ENCODE results near the gene JCHAIN.
"Not testable (repeated sequence)": the region's sequence is repeated elsewhere in the genome, so short reads cannot be mapped to it uniquely, and the experiment has no call there.

JCHAIN gene

DNA sequence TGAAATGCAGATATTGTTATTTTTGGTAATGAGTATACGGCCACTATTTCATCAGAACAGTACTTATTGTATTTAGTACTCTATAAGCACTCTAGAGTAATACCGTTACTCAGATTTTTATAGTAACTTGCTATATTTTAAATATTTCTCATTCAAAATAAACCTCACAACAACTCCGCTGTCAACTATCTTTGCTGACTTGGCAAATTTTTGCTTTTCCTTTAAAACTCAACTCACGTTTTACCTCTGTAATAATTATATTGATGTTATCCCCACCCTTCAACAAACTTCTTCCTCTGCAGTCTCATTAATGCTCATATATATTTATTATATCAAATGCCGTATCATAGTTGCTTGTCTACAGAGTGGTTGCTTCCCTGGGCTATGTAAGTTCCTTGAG, 9.0 kb downstream of the JCHAIN start:
- H3K18ac ChIP-seq (ENCODE audit: low read length), result no peak overlapping the region
- H4K91ac ChIP-seq (ENCODE audit: low read depth, low read length, poor library complexity), result no peak overlapping the region
- H4K8ac ChIP-seq (ENCODE audit: low read depth, low read length), result no peak overlapping the region
- H3K9ac ChIP-seq (ENCODE audit: low read depth, low read length, poor library complexity), result no peak overlapping the region
- H2AK5ac ChIP-seq (ENCODE audit: low read depth, low read length), result no peak overlapping the region
- WGBS, 2 donors (ENCODE audit: extremely low coverage in 2 of 2, insufficient read length in 2 of 2, insufficient replicate concordance in 1 of 2), result 100% methylated on average over 1 of the region's 5 CpGs; no CpG with 5 or more reads in 1 of the 2 donors
- no peaks in the 10 kb centered on the region for H3K27me3 ChIP-seq (ENCODE audit: control insufficient read depth in 3 of 3, insufficient read depth in 3 of 3, low read depth in 1 of 3, low read length in 3 of 3)
- DNase-seq (ENCODE audit: low spot score), result no peak
- H3K36me3 ChIP-seq (replicated peaks in 1 of 2; ENCODE audit: control insufficient read depth in 2 of 2, insufficient read depth in 2 of 2, low read length in 2 of 2), result no peaks in the 10 kb centered on the region
- H3K4ac ChIP-seq (ENCODE audit: low read length), result no peak overlapping the region
- no peaks in the 10 kb centered on the region for H3K4me1 ChIP-seq (ENCODE audit: control insufficient read depth in 2 of 2, insufficient read depth in 1 of 2, low read depth in 1 of 2, low read length in 2 of 2)
- H3K79me1 ChIP-seq (ENCODE audit: low read depth, low read length), result no peaks in the 10 kb centered on the region
- H3K27ac ChIP-seq (replicated peaks; ENCODE audit: low read length), result no peak overlapping the region
- no peak overlapping the region for H3K4me2 ChIP-seq (ENCODE audit: insufficient read depth, low read length, poor library complexity, severe bottlenecking)
- no peak overlapping the region for H3K14ac ChIP-seq (ENCODE audit: low read length)
- no peak overlapping the region for H3K23ac ChIP-seq (ENCODE audit: low read depth, low read length, poor library complexity)
- H2AFZ ChIP-seq (ENCODE audit: low read length), result no peak overlapping the region
- H3K9me3 ChIP-seq (replicated peaks in 1 of 2; ENCODE audit: control insufficient read depth in 2 of 2, insufficient read depth in 1 of 2, low read depth in 1 of 2, low read length in 2 of 2), result no peaks in the 10 kb centered on the region
- H2BK120ac ChIP-seq (ENCODE audit: low read depth, low read length), result no peak overlapping the region
- H2BK15ac ChIP-seq (ENCODE audit: low read length), result no peak overlapping the region
- H3K4me3 ChIP-seq (ENCODE audit: low read length in 2 of 2), result no peak overlapping the region
- H2BK12ac ChIP-seq (ENCODE audit: low read length), result no peak overlapping the region
- no peak overlapping the region for H2BK5ac ChIP-seq (ENCODE audit: low read length)

DNA sequence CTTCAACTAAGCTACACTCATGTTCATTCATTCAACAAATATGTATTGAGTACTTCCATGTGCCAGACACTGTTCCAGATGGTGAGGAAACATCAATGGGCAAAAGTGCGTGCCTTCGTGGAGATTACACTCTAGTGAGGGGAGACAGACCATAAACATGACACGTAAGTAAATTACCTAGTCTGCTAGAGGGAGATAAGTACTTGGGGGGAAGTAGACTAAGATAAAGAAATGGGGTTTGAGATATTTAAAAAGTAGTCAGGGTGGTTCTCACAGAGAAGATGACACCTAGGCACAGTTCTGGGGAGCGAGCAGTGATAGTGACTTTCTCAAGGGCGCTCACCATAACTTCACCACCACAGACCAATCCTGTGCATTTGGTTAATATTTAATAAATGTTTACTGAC, 11.7 kb downstream of the JCHAIN start:
- H2AFZ ChIP-seq (ENCODE audit: low read length), result no peak overlapping the region

DNA sequence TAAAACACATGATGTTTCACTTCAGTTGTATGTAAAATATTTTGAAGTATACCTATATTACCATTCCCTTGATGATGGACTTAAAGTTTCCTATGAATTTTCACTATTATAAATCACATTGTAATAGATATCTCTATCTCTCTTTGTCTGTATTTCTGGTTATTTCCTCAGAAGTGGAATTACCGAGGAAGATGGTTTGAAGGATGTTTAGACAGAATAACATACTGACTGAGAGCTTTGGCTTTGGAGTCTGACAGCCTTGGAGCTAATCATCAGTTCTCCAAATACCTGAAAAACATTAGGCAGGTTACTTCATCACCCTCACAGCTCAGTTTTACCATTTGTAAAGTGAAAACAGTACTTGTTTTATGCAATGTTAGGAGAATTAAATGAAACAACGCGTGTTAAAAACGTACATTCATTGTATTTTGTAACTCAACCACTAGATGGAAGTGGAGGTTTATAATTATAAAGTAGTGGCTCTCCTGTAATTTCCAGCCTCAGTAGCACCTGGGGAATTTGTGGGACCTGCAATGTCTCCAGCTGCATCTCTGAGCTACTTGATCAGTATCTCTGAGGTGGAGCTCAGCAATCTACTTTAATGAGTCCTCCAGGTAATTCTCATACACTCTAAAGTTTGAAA, 14.3 kb downstream of the JCHAIN start:
- no peak overlapping the region for H2AK5ac ChIP-seq (ENCODE audit: low read depth, low read length)
- no peaks in the 10 kb centered on the region for H3K36me3 ChIP-seq (replicated peaks in 1 of 2; ENCODE audit: control insufficient read depth in 2 of 2, insufficient read depth in 2 of 2, low read length in 2 of 2)
- no peaks in the 10 kb centered on the region for H3K79me1 ChIP-seq (ENCODE audit: low read depth, low read length)
- H4K8ac ChIP-seq (ENCODE audit: low read depth, low read length), result no peak overlapping the region
- no peak overlapping the region for H2BK5ac ChIP-seq (ENCODE audit: low read length)
- H4K91ac ChIP-seq (ENCODE audit: low read depth, low read length, poor library complexity), result no peak overlapping the region
- H3K4me3 ChIP-seq (ENCODE audit: low read length in 2 of 2), result no peak overlapping the region
- H3K4ac ChIP-seq (ENCODE audit: low read length), result no peak overlapping the region
- peak overlapping the region; percentile 73 for H2AFZ ChIP-seq (ENCODE audit: low read length)
- peaks cover 0 to 3% (median 0%) of the 10 kb centered on the region in 3 experiments for H3K27me3 ChIP-seq (ENCODE audit: control insufficient read depth in 3 of 3, insufficient read depth in 3 of 3, low read depth in 1 of 3, low read length in 3 of 3)
- H3K9ac ChIP-seq (ENCODE audit: low read depth, low read length, poor library complexity), result no peak overlapping the region
- H3K23ac ChIP-seq (ENCODE audit: low read depth, low read length, poor library complexity), result no peak overlapping the region
- WGBS, 2 donors (ENCODE audit: extremely low coverage in 2 of 2, insufficient read length in 2 of 2, insufficient replicate concordance in 1 of 2), result no CpG with 5 or more reads among the region's 4 CpGs
- H3K18ac ChIP-seq (ENCODE audit: low read length), result no peak overlapping the region
- H3K4me1 ChIP-seq (ENCODE audit: control insufficient read depth in 2 of 2, insufficient read depth in 1 of 2, low read depth in 1 of 2, low read length in 2 of 2), result no peaks in the 10 kb centered on the region
- no peak overlapping the region for H3K4me2 ChIP-seq (ENCODE audit: insufficient read depth, low read length, poor library complexity, severe bottlenecking)
- no peak overlapping the region for H3K14ac ChIP-seq (ENCODE audit: low read length)
- DNase-seq (ENCODE audit: low spot score), result peak; percentile 1
- H2BK15ac ChIP-seq (ENCODE audit: low read length), result no peak overlapping the region
- no peaks in the 10 kb centered on the region for H3K9me3 ChIP-seq (replicated peaks in 1 of 2; ENCODE audit: control insufficient read depth in 2 of 2, insufficient read depth in 1 of 2, low read depth in 1 of 2, low read length in 2 of 2)
- H2BK12ac ChIP-seq (ENCODE audit: low read length), result no peak overlapping the region
- H2BK120ac ChIP-seq (ENCODE audit: low read depth, low read length), result no peak overlapping the region
- H3K27ac ChIP-seq (replicated peaks; ENCODE audit: low read length), result no peak overlapping the region

More for the DNA sequence above, 11.7 kb downstream of the JCHAIN start:
- no CpG with 5 or more reads among the region's 5 CpGs for WGBS, 2 donors (ENCODE audit: extremely low coverage in 2 of 2, insufficient read length in 2 of 2, insufficient replicate concordance in 1 of 2)
- Histone ChIP-seq H3K27ac (replicated peaks; ENCODE audit: low read length) (no peak overlapping the region), H3K18ac (ENCODE audit: low read length) (no peak overlapping the region), H3K4me2 (ENCODE audit: insufficient read depth, low read length, poor library complexity, severe bottlenecking) (no peak overlapping the region), H2BK12ac (ENCODE audit: low read length) (no peak overlapping the region), H2AK5ac (ENCODE audit: low read depth, low read length) (no peak overlapping the region), H3K9ac (ENCODE audit: low read depth, low read length, poor library complexity) (no peak overlapping the region), H3K4ac (ENCODE audit: low read length) (no peak overlapping the region), H3K23ac (ENCODE audit: low read depth, low read length, poor library complexity) (no peak overlapping the region), H3K79me1 (ENCODE audit: low read depth, low read length) (no peaks in the 10 kb centered on the region), H2BK120ac (ENCODE audit: low read depth, low read length) (no peak overlapping the region), H2BK15ac (ENCODE audit: low read length) (no peak overlapping the region), H4K91ac (ENCODE audit: low read depth, low read length, poor library complexity) (no peak overlapping the region), H2BK5ac (ENCODE audit: low read length) (no peak overlapping the region), H3K36me3 (replicated peaks in 1 of 2; ENCODE audit: control insufficient read depth in 2 of 2, insufficient read depth in 2 of 2, low read length in 2 of 2) (no peaks in the 10 kb centered on the region), H3K4me1 (ENCODE audit: control insufficient read depth in 2 of 2, insufficient read depth in 1 of 2, low read depth in 1 of 2, low read length in 2 of 2) (no peaks in the 10 kb centered on the region), H4K8ac (ENCODE audit: low read depth, low read length) (no peak overlapping the region), H3K9me3 (replicated peaks in 1 of 2; ENCODE audit: control insufficient read depth in 2 of 2, insufficient read depth in 1 of 2, low read depth in 1 of 2, low read length in 2 of 2) (no peaks in the 10 kb centered on the region), H3K14ac (ENCODE audit: low read length) (no peak overlapping the region), H3K27me3 (ENCODE audit: control insufficient read depth in 3 of 3, insufficient read depth in 3 of 3, low read depth in 1 of 3, low read length in 3 of 3) (peaks cover 0 to 3% (median 0%) of the 10 kb centered on the region in 3 experiments), H3K4me3 (ENCODE audit: low read length in 2 of 2) (no peak overlapping the region)
- DNase-seq (ENCODE audit: low spot score), result no peak

DNA sequence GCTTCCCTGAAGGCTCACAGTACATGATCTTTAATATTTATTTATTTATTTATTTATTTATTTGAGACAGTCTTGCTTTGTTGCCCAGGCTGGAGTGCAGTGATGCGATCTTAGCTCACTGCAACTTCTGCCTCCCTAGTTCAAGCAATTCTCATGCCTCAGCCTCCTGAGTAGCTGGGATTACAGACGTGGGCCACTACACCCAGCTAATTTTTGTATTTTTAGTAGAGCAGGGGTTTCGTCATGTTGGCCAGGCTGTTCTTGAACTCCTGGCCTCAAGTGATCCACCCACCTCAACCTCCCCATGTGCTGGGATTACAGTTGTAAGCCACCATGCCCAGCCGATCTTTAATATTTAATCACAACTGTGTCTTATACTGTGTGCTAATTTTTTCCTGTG, 15.6 kb downstream of the JCHAIN start:
- H3K9me3 ChIP-seq (replicated peaks in 1 of 2; ENCODE audit: control insufficient read depth in 2 of 2, insufficient read depth in 1 of 2, low read depth in 1 of 2, low read length in 2 of 2); H3K14ac ChIP-seq (ENCODE audit: low read length); H3K4ac ChIP-seq (ENCODE audit: low read length); H3K4me2 ChIP-seq (ENCODE audit: insufficient read depth, low read length, poor library complexity, severe bottlenecking); H2BK120ac ChIP-seq (ENCODE audit: low read depth, low read length); H3K4me1 ChIP-seq (ENCODE audit: control insufficient read depth in 2 of 2, insufficient read depth in 1 of 2, low read depth in 1 of 2, low read length in 2 of 2); H3K27me3 ChIP-seq (ENCODE audit: control insufficient read depth in 3 of 3, insufficient read depth in 3 of 3, low read depth in 1 of 3, low read length in 3 of 3); H2AK5ac ChIP-seq (ENCODE audit: low read depth, low read length); H3K79me1 ChIP-seq (ENCODE audit: low read depth, low read length); H2BK12ac ChIP-seq (ENCODE audit: low read length); H2BK15ac ChIP-seq (ENCODE audit: low read length); H3K27ac ChIP-seq (replicated peaks; ENCODE audit: low read length); H3K18ac ChIP-seq (ENCODE audit: low read length); H4K91ac ChIP-seq (ENCODE audit: low read depth, low read length, poor library complexity); DNase-seq (ENCODE audit: low spot score); H3K9ac ChIP-seq (ENCODE audit: low read depth, low read length, poor library complexity); H2BK5ac ChIP-seq (ENCODE audit: low read length); H3K4me3 ChIP-seq (ENCODE audit: low read length in 2 of 2); H4K8ac ChIP-seq (ENCODE audit: low read depth, low read length); H2AFZ ChIP-seq (ENCODE audit: low read length); H3K36me3 ChIP-seq (replicated peaks in 1 of 2; ENCODE audit: control insufficient read depth in 2 of 2, insufficient read depth in 2 of 2, low read length in 2 of 2); H3K23ac ChIP-seq (ENCODE audit: low read depth, low read length, poor library complexity): not testable (repeated sequence)
- no CpG with 5 or more reads among the region's 4 CpGs for WGBS, 2 donors (ENCODE audit: extremely low coverage in 2 of 2, insufficient read length in 2 of 2, insufficient replicate concordance in 1 of 2)

Data from neuronal stem cell (in vitro differentiated cells).